Measurements from ENCODE around the gene CNOT2.
A peak's percentile ranks its signal among the peaks of the same experiment; 100 is the strongest.

The CNOT2 gene

DNA sequence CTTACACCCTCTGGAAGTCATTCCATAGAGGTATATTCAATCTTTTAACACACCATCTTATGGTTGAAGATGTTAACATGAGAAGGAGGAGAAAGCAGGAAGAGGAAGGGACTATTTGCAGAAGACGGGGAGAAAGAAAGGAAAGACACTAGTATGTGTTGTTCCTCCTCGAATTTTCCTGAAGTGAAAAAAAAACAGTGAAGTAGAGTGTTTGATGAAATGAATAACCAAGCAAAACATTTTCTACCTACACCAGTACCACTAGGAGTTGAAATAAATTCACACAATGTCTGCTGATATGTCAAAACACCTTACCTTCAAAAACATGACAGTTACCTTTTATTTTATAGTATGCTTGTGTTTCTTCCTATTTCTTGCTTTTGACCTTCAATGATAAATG is 1.4 kb upstream of the CNOT2 start:
- no peak for DNase-seq (ENCODE audit: low read depth, low spot score)
- in situ Hi-C loops (cut with HindIII; ENCODE audit: low sequenced_read_pairs) = no loop called here
- peak overlapping the region; percentile 92 for H3K4me3 ChIP-seq (ENCODE audit: low read depth, low read length)
- TF ChIP-seq, protein P1, sequence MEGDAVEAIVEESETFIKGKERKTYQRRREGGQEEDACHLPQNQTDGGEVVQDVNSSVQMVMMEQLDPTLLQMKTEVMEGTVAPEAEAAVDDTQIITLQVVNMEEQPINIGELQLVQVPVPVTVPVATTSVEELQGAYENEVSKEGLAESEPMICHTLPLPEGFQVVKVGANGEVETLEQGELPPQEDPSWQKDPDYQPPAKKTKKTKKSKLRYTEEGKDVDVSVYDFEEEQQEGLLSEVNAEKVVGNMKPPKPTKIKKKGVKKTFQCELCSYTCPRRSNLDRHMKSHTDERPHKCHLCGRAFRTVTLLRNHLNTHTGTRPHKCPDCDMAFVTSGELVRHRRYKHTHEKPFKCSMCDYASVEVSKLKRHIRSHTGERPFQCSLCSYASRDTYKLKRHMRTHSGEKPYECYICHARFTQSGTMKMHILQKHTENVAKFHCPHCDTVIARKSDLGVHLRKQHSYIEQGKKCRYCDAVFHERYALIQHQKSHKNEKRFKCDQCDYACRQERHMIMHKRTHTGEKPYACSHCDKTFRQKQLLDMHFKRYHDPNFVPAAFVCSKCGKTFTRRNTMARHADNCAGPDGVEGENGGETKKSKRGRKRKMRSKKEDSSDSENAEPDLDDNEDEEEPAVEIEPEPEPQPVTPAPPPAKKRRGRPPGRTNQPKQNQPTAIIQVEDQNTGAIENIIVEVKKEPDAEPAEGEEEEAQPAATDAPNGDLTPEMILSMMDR (IDR thresholded peaks at IDR 0.05; ENCODE audit: low read depth, low read length) = no peak

DNA sequence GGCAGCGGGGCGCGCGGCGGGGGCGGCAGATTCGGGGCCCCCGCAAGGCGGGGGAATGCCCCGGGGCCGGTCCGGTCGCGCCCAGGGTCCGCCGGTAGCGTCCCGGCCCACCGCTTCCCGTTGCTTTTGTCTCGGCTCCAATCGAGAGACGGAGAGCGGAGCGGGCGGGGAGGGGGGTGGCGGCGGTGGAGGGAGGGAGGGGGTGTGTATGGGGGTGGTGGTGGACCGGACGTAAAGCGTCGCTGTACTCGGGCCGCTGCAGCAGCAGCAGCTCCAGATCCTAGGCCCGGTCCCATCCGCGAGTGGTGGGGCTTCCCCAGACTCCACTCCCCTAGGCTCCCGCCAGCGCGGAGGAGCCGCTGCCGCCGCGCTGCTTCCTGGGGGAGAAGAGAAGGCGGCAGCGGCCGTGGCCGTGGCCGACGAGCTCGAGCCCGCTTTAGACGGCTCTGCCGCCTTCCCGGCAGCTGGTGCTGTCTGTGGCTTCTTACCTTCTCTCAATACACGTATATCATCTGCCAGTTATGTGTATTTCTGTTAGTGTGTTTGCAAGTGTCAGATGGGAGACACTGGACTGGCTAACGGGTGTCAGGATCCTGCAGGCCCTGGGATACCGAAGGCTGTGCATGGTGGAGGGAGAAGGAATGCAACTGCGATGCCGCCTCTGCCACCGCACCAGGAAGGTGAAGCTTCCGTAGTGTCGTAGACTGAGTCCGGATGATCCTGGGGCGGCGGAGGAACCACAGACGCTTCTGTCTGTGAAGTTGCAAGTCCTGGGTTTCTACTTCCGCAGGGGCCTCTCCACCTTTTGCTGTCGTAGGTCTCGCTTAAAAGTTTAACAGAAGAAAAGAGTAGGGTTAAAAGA is 508 bp downstream of the CNOT2 start:
- DNase-seq (ENCODE audit: low read depth, low spot score) = peak; percentile 72
- H3K4me3 ChIP-seq (ENCODE audit: low read depth, low read length) = peak overlapping the region; percentile 92
- in situ Hi-C loops (cut with HindIII; ENCODE audit: low sequenced_read_pairs) = no loop called here
- TF ChIP-seq, protein P1 (IDR thresholded peaks at IDR 0.05; ENCODE audit: low read depth, low read length) = no peak

DNA sequence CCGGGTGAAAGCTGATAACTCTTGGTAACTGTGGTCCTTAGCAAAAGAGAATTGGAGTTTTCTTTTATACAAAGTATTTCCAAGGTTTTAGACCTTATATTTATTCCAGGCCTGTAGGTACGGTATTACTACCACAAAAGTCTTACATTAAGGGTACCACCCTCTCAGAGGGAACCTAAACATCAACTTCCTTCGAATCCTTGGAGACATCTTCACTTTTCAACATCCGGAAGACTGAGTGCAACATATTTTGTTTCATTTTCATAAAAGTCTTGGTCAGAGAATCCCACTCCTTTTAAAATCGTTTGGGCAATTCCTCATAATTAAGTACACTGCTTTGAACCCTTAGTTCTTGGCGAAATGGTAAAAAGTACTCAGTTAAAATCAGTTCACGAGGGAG is 1.2 kb downstream of the CNOT2 start:
- TF ChIP-seq, protein P1 (IDR thresholded peaks at IDR 0.05; ENCODE audit: low read depth, low read length) = no peak
- H3K4me3 ChIP-seq (ENCODE audit: low read depth, low read length) = peak overlapping the region; percentile 92
- in situ Hi-C loops (cut with HindIII; ENCODE audit: low sequenced_read_pairs) = no loop called here
- no peak for DNase-seq (ENCODE audit: low read depth, low spot score)

DNA sequence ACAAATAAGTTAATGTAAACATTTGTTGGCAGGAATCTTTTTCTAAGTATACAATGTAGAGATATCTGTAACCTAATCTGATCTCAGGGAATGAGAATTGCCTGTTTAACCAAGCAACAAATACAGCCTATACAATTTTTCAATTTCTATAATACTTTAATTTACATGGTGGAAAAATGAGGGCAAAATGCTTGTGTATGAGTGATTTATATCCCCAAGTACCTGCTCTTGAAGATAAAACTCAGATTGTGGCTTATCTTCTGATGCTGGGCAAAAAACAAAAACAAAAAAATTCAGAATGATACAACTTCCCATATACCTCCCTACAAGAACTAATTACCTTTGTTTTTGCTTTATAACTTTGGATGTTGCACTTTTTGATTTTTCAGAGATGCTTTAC is 2.2 kb downstream of the CNOT2 start:
- in situ Hi-C loops (cut with HindIII; ENCODE audit: low sequenced_read_pairs) = no loop called here
- DNase-seq (ENCODE audit: low read depth, low spot score) = no peak
- no peak overlapping the region for H3K4me3 ChIP-seq (ENCODE audit: low read depth, low read length)
- TF ChIP-seq, protein P1 (IDR thresholded peaks at IDR 0.05; ENCODE audit: low read depth, low read length) = no peak

DNA sequence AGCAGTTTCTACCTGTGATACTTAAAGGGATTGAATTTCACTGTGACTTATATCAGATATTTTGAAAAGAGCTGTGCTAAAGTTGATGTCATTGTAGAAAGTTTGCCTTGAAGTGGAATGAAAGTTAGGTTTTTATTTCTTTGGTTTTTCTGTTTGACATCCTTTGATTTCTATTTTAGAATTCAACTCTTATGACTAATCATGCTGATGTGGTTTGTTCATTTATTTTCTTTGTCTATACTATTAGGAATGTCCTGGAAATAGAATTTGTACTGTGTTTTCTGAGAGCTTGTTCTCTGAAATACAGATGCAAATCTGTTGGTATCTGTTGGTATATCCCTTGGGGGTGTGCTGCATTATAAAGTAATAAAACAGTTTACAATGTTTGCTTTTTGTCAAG is 3.3 kb downstream of the CNOT2 start:
- TF ChIP-seq, protein P1 (IDR thresholded peaks at IDR 0.05; ENCODE audit: low read depth, low read length) = no peak
- no peak overlapping the region for H3K4me3 ChIP-seq (ENCODE audit: low read depth, low read length)
- in situ Hi-C loops (cut with HindIII; ENCODE audit: low sequenced_read_pairs) = no loop called here
- peak; percentile 64 for DNase-seq (ENCODE audit: low read depth, low spot score)

DNA sequence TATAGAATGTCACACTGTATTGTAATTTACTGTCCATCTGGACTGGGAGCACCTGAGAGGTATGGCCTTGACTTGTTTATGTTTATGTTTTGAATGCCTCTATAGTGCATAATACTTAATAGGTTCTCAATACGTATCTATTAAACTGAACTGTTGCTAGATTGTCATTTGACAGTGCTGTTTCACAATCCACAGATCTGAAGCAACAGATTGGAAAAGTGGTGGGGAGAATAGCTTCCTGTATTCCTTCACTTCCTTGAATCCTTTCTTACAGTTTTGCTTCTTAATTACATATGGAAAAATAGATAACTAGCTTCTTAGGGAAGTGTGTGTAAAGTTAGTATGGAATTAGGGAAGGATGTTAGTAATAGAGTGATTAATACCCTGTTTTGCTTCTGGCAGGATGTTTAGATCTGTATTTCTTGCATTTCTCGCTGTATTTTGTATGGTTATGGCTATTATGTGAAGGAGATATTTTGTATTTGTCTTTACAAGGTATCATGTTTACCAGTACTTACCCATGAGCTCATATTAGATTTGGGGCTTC is 4.5 kb downstream of the CNOT2 start:
- TF ChIP-seq, protein P1 (IDR thresholded peaks at IDR 0.05; ENCODE audit: low read depth, low read length) = no peak
- no peak overlapping the region for H3K4me3 ChIP-seq (ENCODE audit: low read depth, low read length)
- no peak for DNase-seq (ENCODE audit: low read depth, low spot score)
- in situ Hi-C loops (cut with HindIII; ENCODE audit: low sequenced_read_pairs) = no loop called here
